ENCODE results near the gene LGALS13.
A peak's percentile ranks its signal among the peaks of the same experiment; 100 is the strongest.

Gene LGALS13

DNA sequence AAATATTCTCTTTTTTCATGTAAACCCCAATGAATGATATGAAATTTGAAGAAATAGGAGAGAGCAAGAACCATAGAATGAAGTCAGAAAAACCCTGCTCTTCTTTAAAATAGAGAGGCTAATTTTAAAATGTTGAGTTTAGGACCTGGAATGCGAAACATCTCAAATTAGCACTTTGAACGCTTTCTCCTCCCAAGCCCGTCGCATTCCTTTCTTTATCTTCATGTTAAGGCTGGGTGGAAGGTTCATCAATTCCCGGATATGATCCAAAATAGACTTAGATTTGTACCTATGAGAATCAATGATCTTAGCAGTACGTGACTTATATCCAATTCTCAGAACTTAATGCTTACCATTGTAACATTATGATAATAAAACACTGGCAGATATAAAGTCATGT, 29.3 kb downstream of the LGALS13 start:
- in situ Hi-C loops (cut with HindIII; ENCODE audit: low sequenced_read_pairs), result no loop called here
- TF ChIP-seq, protein P1, sequence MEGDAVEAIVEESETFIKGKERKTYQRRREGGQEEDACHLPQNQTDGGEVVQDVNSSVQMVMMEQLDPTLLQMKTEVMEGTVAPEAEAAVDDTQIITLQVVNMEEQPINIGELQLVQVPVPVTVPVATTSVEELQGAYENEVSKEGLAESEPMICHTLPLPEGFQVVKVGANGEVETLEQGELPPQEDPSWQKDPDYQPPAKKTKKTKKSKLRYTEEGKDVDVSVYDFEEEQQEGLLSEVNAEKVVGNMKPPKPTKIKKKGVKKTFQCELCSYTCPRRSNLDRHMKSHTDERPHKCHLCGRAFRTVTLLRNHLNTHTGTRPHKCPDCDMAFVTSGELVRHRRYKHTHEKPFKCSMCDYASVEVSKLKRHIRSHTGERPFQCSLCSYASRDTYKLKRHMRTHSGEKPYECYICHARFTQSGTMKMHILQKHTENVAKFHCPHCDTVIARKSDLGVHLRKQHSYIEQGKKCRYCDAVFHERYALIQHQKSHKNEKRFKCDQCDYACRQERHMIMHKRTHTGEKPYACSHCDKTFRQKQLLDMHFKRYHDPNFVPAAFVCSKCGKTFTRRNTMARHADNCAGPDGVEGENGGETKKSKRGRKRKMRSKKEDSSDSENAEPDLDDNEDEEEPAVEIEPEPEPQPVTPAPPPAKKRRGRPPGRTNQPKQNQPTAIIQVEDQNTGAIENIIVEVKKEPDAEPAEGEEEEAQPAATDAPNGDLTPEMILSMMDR (IDR thresholded peaks at IDR 0.05; ENCODE audit: low read depth, low read length), result no peak
- no peak overlapping the region for H3K4me3 ChIP-seq (ENCODE audit: low read depth, low read length)
- DNase-seq (ENCODE audit: low read depth, low spot score), result no peak

DNA sequence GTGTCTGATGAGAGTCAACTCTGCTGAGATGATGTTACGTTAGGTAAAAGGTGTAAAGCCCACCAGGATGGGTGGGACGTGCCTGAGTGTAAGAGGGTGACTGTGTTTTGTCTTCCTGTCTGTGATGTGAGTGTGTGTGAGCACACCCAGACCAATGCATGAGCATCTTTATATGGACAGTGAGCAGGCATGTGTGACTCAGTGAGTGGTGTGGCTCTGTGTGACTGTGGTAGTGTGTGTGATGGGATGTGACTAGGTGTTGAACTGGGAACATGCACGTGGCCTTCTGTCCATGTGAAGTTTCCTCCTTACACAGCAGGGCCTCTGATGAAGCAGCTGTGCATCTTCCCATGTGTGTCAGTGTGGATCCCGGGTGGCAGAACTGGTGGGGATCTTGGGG, 35.6 kb downstream of the LGALS13 start:
- DNase-seq (ENCODE audit: low read depth, low spot score), result no peak
- in situ Hi-C loops (cut with HindIII; ENCODE audit: low sequenced_read_pairs), result no loop called here
- TF ChIP-seq, protein P1 (IDR thresholded peaks at IDR 0.05; ENCODE audit: low read depth, low read length), result no peak
- H3K4me3 ChIP-seq (ENCODE audit: low read depth, low read length), result no peak overlapping the region

DNA sequence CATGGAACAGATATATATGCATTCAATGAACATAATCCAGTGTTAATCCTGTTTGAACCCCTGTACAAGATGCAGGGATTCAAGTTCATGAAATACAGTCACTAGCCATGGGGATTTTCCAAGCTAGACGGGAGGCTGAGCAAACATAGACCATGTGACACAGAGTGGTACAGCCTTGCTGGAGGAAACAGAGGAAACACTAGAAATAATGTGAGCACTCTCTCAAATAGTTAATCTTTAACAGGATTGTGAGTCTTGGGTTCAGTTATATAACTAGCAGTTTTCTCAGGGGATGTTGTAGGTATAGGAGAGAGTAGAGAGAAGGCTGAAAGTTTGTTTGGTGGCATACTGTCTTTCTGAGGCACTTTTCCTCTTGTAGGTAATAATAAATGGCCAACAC, 39.4 kb downstream of the LGALS13 start:
- H3K4me3 ChIP-seq (ENCODE audit: low read depth, low read length), result no peak overlapping the region
- no peak for DNase-seq (ENCODE audit: low read depth, low spot score)
- TF ChIP-seq, protein P1 (IDR thresholded peaks at IDR 0.05; ENCODE audit: low read depth, low read length), result no peak
- in situ Hi-C loops (cut with HindIII; ENCODE audit: low sequenced_read_pairs), result no loop called here

DNA sequence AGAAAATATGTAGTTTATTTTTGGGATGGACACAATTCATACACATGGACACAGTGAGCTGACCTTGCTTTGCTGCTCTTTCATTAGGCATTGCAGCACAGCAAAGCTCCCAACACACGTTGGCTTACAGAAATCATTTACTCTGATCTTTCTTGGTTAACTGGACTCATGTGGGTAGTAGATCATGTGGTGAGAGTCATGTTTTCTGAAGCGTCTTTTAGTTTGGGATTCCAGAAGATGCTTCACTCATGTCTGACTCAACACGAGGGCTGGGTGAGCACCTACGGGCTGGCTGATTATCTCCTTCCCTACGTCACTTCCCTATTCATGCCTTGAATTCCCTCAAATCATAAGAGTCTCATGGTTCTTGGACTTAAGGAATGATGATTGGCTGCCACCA, 41.3 kb downstream of the LGALS13 start:
- H3K4me3 ChIP-seq (ENCODE audit: low read depth, low read length), result no peak overlapping the region
- in situ Hi-C loops (cut with HindIII; ENCODE audit: low sequenced_read_pairs), result no loop called here

DNA sequence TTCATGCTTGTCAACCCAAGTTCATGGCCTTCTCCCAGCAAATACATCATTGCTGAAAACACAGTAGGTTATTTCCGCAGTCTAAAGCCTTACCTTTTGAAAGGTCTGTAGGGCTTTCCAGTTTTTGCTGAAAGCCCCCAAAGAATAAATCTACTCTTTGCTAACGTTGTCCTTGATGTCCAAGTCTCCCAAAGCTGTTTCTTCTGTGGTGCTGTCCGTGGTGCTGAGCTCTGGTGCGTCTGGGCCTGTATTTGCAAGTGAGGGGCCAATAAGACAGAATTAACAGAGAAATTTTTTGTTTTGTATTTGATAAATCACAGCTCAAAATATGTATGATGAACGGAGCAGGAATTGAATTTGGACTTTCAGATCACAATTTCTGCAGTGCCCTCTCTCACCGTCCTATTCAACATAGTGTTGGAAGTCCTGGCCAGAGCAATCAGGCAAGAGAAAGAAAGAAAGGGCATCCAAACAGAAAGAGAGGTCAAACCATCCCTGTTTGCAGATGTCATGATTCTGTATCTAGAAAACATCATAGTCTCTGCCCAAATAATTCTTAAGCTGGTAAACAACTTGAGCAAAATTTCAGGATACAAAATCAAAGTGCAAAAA, 43.6 kb downstream of the LGALS13 start:
- in situ Hi-C loops (cut with HindIII; ENCODE audit: low sequenced_read_pairs), result no loop called here
- peak; percentile 14 for DNase-seq (ENCODE audit: low read depth, low spot score)
- TF ChIP-seq, protein P1 (IDR thresholded peaks at IDR 0.05; ENCODE audit: low read depth, low read length), result no peak
- H3K4me3 ChIP-seq (ENCODE audit: low read depth, low read length), result no peak overlapping the region

More for the DNA sequence above, 41.3 kb downstream of the LGALS13 start:
- DNase-seq (ENCODE audit: low read depth, low spot score), result no peak
- TF ChIP-seq, protein P1 (IDR thresholded peaks at IDR 0.05; ENCODE audit: low read depth, low read length), result no peak

DNA sequence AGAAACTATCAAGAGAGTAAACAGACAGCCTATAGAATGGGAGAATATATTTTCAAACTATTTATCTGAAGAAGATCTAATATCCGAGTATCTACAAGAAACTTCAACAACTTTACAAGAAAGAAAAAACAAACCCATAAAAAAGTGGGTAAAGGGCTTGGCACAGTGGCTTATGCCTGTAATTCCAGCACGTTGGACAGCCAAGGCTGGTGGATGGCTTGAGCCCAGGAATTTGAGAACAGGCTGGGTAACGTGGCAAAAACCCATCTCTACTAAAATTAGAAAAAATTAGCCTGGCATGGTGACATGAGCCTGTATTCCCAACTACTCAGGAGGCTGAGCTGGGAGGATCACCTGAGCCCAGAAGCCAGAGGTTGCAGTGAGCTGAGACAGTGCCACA, 45.6 kb downstream of the LGALS13 start:
- in situ Hi-C loops (cut with HindIII; ENCODE audit: low sequenced_read_pairs), result no loop called here
- H3K4me3 ChIP-seq (ENCODE audit: low read depth, low read length), result no peak overlapping the region
- TF ChIP-seq, protein P1 (IDR thresholded peaks at IDR 0.05; ENCODE audit: low read depth, low read length), result no peak
- no peak for DNase-seq (ENCODE audit: low read depth, low spot score)

All from astrocyte of the spinal cord (primary cell).